ENCODE measurements around the gene ARHGEF6.
"Not testable (repeated sequence)": the region's sequence is repeated elsewhere in the genome, so short reads cannot be mapped to it uniquely, and the experiment has no call there.

Gene ARHGEF6

GRCh38 chrX:136783159-136783558 lies 2.4 kb upstream of the ARHGEF6 start:
- DNase-seq (ENCODE audit: low read depth): no peak

GRCh38 chrX:136781180-136781797 lies 557 bp upstream of the ARHGEF6 start:
- DNase-seq (ENCODE audit: low read depth): no peak

- DNase-seq (ENCODE audit: low read depth): no peak
Measured at GRCh38 chrX:136780241-136780640, 491 bp downstream of the ARHGEF6 start.

GRCh38 chrX:136779346-136779781 lies 1.4 kb downstream of the ARHGEF6 start:
- DNase-seq (ENCODE audit: low read depth): no peak

- no peak for DNase-seq (ENCODE audit: low read depth)
Measured at GRCh38 chrX:136778916-136779315, 1.8 kb downstream of the ARHGEF6 start.

- no peak for DNase-seq (ENCODE audit: low read depth)
Measured at GRCh38 chrX:136778020-136778419, 2.7 kb downstream of the ARHGEF6 start.

GRCh38 chrX:136773648-136774047 lies 7.1 kb downstream of the ARHGEF6 start:
- no peak for DNase-seq (ENCODE audit: low read depth)

GRCh38 chrX:136771869-136772268 lies 8.9 kb downstream of the ARHGEF6 start:
- DNase-seq (ENCODE audit: low read depth): not testable (repeated sequence)

GRCh38 chrX:136768469-136769084 lies 12.2 kb downstream of the ARHGEF6 start:
- DNase-seq (ENCODE audit: low read depth): peak; percentile 72

- DNase-seq (ENCODE audit: low read depth): peak; percentile 10
Measured at GRCh38 chrX:136767104-136767941, 13.4 kb downstream of the ARHGEF6 start.

- no peak for DNase-seq (ENCODE audit: low read depth)
Measured at GRCh38 chrX:136766785-136767103, 14.0 kb downstream of the ARHGEF6 start.

- no peak for DNase-seq (ENCODE audit: low read depth)
Measured at GRCh38 chrX:136765821-136766356, 14.8 kb downstream of the ARHGEF6 start.

GRCh38 chrX:136764206-136764605 lies 16.5 kb downstream of the ARHGEF6 start:
- DNase-seq (ENCODE audit: low read depth): no peak

GRCh38 chrX:136762820-136763452 lies 17.8 kb downstream of the ARHGEF6 start:
- DNase-seq (ENCODE audit: low read depth): no peak

- no peak for DNase-seq (ENCODE audit: low read depth)
Measured at GRCh38 chrX:136761421-136761820, 19.3 kb downstream of the ARHGEF6 start.

- DNase-seq (ENCODE audit: low read depth): no peak
Measured at GRCh38 chrX:136759968-136760367, 20.8 kb downstream of the ARHGEF6 start.

GRCh38 chrX:136755411-136755810 lies 25.3 kb downstream of the ARHGEF6 start:
- DNase-seq (ENCODE audit: low read depth): no peak

GRCh38 chrX:136754651-136755050 lies 26.1 kb downstream of the ARHGEF6 start:
- no peak for DNase-seq (ENCODE audit: low read depth)

- no peak for DNase-seq (ENCODE audit: low read depth)
Measured at GRCh38 chrX:136752796-136753195, 27.9 kb downstream of the ARHGEF6 start.

- DNase-seq (ENCODE audit: low read depth): no peak
Measured at GRCh38 chrX:136752346-136752745, 28.4 kb downstream of the ARHGEF6 start.

- no peak for DNase-seq (ENCODE audit: low read depth)
Measured at GRCh38 chrX:136750364-136750763, 30.4 kb downstream of the ARHGEF6 start.
